B cell (primary cell): ENCODE measurements around the gene MPDU1.

Experiments
- CTCF ChIP-seq: fragments of 200-600 bp; IDR thresholded peaks from one replicate; pipeline ENCODE4 v1.8.0; 2022; ENCODE audit warnings: antibody characterized with exemption, mild to moderate bottlenecking
- EZH2 ChIP-seq: IDR thresholded peaks from 2 replicates; pipeline ENCODE4 v1.6.1; 2012; ENCODE audit warnings: borderline replicate concordance, low read depth, mild to moderate bottlenecking, moderate library complexity, low read length; ENCODE audit not compliant: insufficient read depth, poor library complexity, severe bottlenecking

- TF ChIP-seq CTCF (no peak), EZH2 (no peak)
Measured at GRCh38 chr17:7634384-7634783, 50.7 kb downstream of the MPDU1 start.
